ENCODE data around the gene TRAF2. TPM values are rescaled to one million over a fixed set of nuclear protein-coding genes. Genes with fewer than 3 reads are reported as not detected.

Gene TRAF2
- total and polyA plus RNA-seq, 2 of the 13 experiments (the other 11 are each of a cell fraction or from before 2014, with no cell fraction given): 12.4 to 13.6 TPM

GRCh38 chr9:136845465-136846260 is 40.7 kb upstream of the TRAF2 start (continued):
- TF ChIP-seq ZKSCAN5 (CRISPR knock-in tag; IDR thresholded peaks at IDR 0.05): no peak
- no peak for TF ChIP-seq ZNF503 (CRISPR knock-in tag; IDR thresholded peaks at IDR 0.05)
- peak; percentile 48; the same call in 1 of the 2 replicates for TF ChIP-seq ZBTB33 (CRISPR knock-in tag; IDR thresholded peaks at IDR 0.05)
- TF ChIP-seq ZNF572 (CRISPR knock-in tag; IDR thresholded peaks at IDR 0.05): no peak
- TF ChIP-seq ZNF687 (CRISPR knock-in tag; IDR thresholded peaks at IDR 0.05): peak; percentile 23; the same call in 1 of the 2 replicates
- peak; percentile 69 for TF ChIP-seq AGO2 (optimal IDR thresholded peaks at IDR 0.05; ENCODE audit: low read depth, low read length)
- TF ChIP-seq FOXM1 (CRISPR knock-in tag; IDR thresholded peaks at IDR 0.05): no peak
- TF ChIP-seq PAWR (CRISPR knock-in tag; IDR thresholded peaks at IDR 0.05; ENCODE audit: borderline replicate concordance): no peak
- TF ChIP-seq ZNF768 (CRISPR knock-in tag; IDR thresholded peaks at IDR 0.05): no peak
- peak; percentile 88 for TF ChIP-seq AGO1 (IDR thresholded peaks at IDR 0.05; ENCODE audit: low read depth, low read length, poor library complexity, severe bottlenecking)
- TF ChIP-seq SP140L (CRISPR knock-in tag; IDR thresholded peaks at IDR 0.05; ENCODE audit: borderline replicate concordance): no peak
- TF ChIP-seq REXO4 (CRISPR knock-in tag; IDR thresholded peaks at IDR 0.05; ENCODE audit: borderline replicate concordance): no peak
- peak; percentile 94 for TF ChIP-seq AKAP8 (CRISPR knock-in tag; IDR thresholded peaks at IDR 0.05)
- peak; percentile 32; the same call in 1 of the 2 replicates for TF ChIP-seq HOXA3 (CRISPR knock-in tag; IDR thresholded peaks at IDR 0.05)
- no peak for TF ChIP-seq WIZ (CRISPR knock-in tag; IDR thresholded peaks at IDR 0.05)
- TF ChIP-seq ZNF44 (CRISPR knock-in tag; IDR thresholded peaks at IDR 0.05): no peak
- no peak for TF ChIP-seq ZBTB14 (CRISPR knock-in tag; IDR thresholded peaks at IDR 0.05)
- no peak for TF ChIP-seq SUZ12 (IDR thresholded peaks at IDR 0.05; ENCODE audit: low read depth, low read length)
- no peak for TF ChIP-seq ZNF713 (CRISPR knock-in tag; IDR thresholded peaks at IDR 0.05)
